GM23248 (cell line): ENCODE data around the gene BICC1.

Experiments
- EZH2 ChIP-seq: fragments of 200-600 bp; sonication (generic); IDR thresholded peaks from 2 replicates; pipeline ENCODE4 v1.6.1; 2018; ENCODE audit warnings: antibody characterized with exemption, mild to moderate bottlenecking; ENCODE audit not compliant: insufficient read depth, poor library complexity, severe bottlenecking
- EZH2phosphoT487 ChIP-seq: fragments of 200-600 bp; sonication (generic); IDR thresholded peaks from 2 replicates; pipeline ENCODE4 v1.6.1; 2018; ENCODE audit warnings: antibody characterized with exemption, moderate library complexity, mild to moderate bottlenecking, low read depth; ENCODE audit not compliant: insufficient read depth

- TF ChIP-seq EZH2 (no peak), EZH2phosphoT487 (no peak)
Measured at GRCh38 chr10:58567652-58568051, 55.0 kb downstream of the BICC1 start.
